Measurements from ENCODE around the gene KLF7.

Gene KLF7

GRCh38 chr2:207086136-207086535, 79.6 kb downstream of the KLF7 start:
- peaks cover 90% of the 10 kb centered on the region for H3K36me3 ChIP-seq (ENCODE audit: insufficient read depth, low read length)
- no peak overlapping the region for H3K9ac ChIP-seq (ENCODE audit: low read depth, low read length)
- H3K9me3 ChIP-seq (replicated peaks; ENCODE audit: low read length), result no peaks in the 10 kb centered on the region

GRCh38 chr2:207085110-207085509, 80.6 kb downstream of the KLF7 start:
- Histone ChIP-seq H3K4me1 (ENCODE audit: control insufficient read depth, insufficient read depth, low read length) (peaks cover 7% of the 10 kb centered on the region), H3K4me3 (ENCODE audit: low read length) (no peak overlapping the region), H3K27me3 (ENCODE audit: control insufficient read depth, insufficient read depth, low read length) (no peaks in the 10 kb centered on the region), H3K9me3 (replicated peaks; ENCODE audit: low read length) (no peaks in the 10 kb centered on the region), H3K4me2 (ENCODE audit: low read length) (no peak overlapping the region), H3K9ac (ENCODE audit: low read depth, low read length) (no peak overlapping the region), H3K36me3 (ENCODE audit: insufficient read depth, low read length) (peaks cover 90% of the 10 kb centered on the region)

More at GRCh38 chr2:207086136-207086535, 79.6 kb downstream of the KLF7 start:
- no peak overlapping the region for H3K4me3 ChIP-seq (ENCODE audit: low read length)
- peaks cover 11% of the 10 kb centered on the region for H3K4me1 ChIP-seq (ENCODE audit: control insufficient read depth, insufficient read depth, low read length)
- no peak overlapping the region for H3K4me2 ChIP-seq (ENCODE audit: low read length)
- no peaks in the 10 kb centered on the region for H3K27me3 ChIP-seq (ENCODE audit: control insufficient read depth, insufficient read depth, low read length)

DNA sequence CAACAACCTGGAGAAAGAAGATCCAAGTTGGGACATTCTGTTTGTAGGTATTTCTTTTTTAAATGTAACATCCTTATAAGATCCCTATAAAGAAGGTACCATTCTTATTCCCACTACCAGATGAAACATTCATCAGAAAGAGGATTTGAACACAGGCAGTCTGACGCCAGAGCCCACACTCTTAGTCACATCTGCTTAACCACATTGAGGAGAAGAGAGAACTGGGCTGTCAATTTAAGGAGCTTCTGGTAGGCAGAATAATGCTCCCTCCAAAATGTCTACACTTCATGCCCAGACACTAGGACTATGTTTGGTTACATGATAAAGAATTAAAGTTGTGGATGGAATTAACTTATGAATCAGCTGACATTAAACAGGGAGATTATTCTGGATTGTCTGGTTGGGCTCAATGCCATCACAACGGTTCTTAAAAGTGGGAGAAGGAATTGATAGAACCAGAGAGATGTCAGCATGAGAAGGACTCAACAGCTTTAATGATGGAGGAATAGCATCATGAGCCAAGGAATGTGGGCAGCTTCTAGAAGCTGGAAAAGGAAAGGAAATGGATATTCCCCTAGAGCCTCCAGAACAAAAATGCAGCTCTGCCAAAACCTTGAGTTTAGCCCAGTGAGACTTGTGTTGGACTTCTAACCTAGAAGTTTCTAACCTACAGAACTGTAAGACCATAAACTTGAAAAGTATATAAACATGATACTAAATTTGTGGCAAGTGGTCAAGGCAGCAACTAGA, 82.2 kb downstream of the KLF7 start:
- H3K36me3 ChIP-seq (ENCODE audit: insufficient read depth, low read length), result peaks cover 97% of the 10 kb centered on the region
- H3K9ac ChIP-seq (ENCODE audit: low read depth, low read length), result no peak overlapping the region
- H3K27me3 ChIP-seq (ENCODE audit: control insufficient read depth, insufficient read depth, low read length), result no peaks in the 10 kb centered on the region

DNA sequence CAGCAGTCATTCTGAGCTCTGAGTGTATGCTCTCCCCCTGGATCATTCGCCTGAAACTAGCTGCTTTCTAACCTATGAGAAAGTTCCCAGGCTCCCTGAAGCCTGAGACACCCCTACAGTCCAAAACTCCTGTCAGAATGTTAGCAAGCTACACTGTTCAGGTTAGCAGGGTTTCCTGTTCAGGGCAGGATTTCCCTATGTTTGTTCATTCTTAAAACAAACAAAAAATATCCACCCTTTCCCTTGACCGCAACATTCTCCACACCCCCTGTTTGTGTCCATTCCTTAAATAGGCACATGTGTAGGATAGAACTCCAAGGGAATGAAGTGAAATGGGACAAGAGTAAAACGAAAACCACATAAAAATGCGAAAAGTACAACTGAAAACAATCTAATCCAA, 83.1 kb downstream of the KLF7 start:
- no peaks in the 10 kb centered on the region for H3K9me3 ChIP-seq (replicated peaks; ENCODE audit: low read length)
- peaks cover 96% of the 10 kb centered on the region for H3K36me3 ChIP-seq (ENCODE audit: insufficient read depth, low read length)
- no peaks in the 10 kb centered on the region for H3K27me3 ChIP-seq (ENCODE audit: control insufficient read depth, insufficient read depth, low read length)
- H3K4me1 ChIP-seq (ENCODE audit: control insufficient read depth, insufficient read depth, low read length), result no peaks in the 10 kb centered on the region
- no peak overlapping the region for H3K4me3 ChIP-seq (ENCODE audit: low read length)
- H3K9ac ChIP-seq (ENCODE audit: low read depth, low read length), result no peak overlapping the region
- no peak overlapping the region for H3K4me2 ChIP-seq (ENCODE audit: low read length)

More for the DNA sequence above, 82.2 kb downstream of the KLF7 start:
- H3K4me1 ChIP-seq (ENCODE audit: control insufficient read depth, insufficient read depth, low read length), result no peaks in the 10 kb centered on the region
- no peak overlapping the region for H3K4me3 ChIP-seq (ENCODE audit: low read length)
- no peak overlapping the region for H3K4me2 ChIP-seq (ENCODE audit: low read length)
- no peaks in the 10 kb centered on the region for H3K9me3 ChIP-seq (replicated peaks; ENCODE audit: low read length)

DNA sequence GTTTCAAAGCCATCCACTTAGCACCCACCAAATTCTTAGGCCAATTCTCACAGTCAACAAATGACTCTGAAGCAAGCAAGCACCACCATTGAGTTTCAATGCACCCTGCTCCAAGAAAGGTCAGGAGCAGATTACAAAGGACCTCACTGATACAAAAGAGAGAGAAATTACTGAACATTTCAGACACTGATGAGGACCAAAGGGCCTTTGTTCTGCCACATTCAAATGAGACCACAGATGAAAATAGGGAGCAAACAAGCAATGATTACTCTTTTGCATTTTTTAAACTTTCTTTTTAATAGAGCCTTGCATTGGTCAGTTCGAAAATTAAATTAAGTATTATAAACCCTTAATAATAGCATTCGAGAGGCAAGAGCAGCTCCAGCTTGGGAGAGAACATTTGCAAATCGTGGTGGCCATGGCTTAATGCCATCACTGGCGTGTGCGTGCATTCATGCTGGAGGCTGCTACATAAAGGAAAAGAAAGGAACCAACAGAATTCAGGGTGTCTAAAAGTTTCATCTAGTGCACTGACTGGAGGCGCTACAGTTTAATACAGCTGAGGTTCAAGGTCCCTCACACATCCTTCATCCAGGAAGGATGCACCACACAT, 87.5 kb downstream of the KLF7 start:
- Histone ChIP-seq H3K27me3 (ENCODE audit: control insufficient read depth, insufficient read depth, low read length) (no peaks in the 10 kb centered on the region), H3K9ac (ENCODE audit: low read depth, low read length) (no peak overlapping the region), H3K36me3 (ENCODE audit: insufficient read depth, low read length) (peaks cover 75% of the 10 kb centered on the region), H3K4me1 (ENCODE audit: control insufficient read depth, insufficient read depth, low read length) (peaks cover 4% of the 10 kb centered on the region), H3K4me2 (ENCODE audit: low read length) (no peak overlapping the region), H3K9me3 (replicated peaks; ENCODE audit: low read length) (no peaks in the 10 kb centered on the region), H3K4me3 (ENCODE audit: low read length) (no peak overlapping the region)

DNA sequence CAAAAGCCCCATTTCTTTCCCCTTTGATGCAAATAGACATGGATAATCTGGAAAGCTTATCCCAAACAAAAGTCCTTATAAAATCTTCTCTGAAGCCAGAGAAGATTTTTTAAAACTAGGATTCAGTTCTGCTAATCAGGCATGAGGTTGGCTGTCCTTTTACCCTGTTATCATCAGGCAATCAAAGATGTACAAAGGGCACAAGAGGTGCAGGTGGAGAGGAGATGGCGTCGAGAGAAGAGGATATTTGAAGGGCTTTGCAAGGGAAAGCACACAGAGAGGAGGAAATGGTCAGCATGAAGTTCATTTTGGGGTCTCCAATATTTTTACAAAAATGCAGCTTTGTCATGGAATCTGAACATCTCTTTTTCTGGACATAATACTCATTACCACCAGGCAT, 88.5 kb downstream of the KLF7 start:
- H3K4me2 ChIP-seq (ENCODE audit: low read length), result no peak overlapping the region
- H3K36me3 ChIP-seq (ENCODE audit: insufficient read depth, low read length), result peaks cover 66% of the 10 kb centered on the region
- no peaks in the 10 kb centered on the region for H3K27me3 ChIP-seq (ENCODE audit: control insufficient read depth, insufficient read depth, low read length)
- no peak overlapping the region for H3K4me3 ChIP-seq (ENCODE audit: low read length)
- peaks cover 4% of the 10 kb centered on the region for H3K4me1 ChIP-seq (ENCODE audit: control insufficient read depth, insufficient read depth, low read length)
- H3K9me3 ChIP-seq (replicated peaks; ENCODE audit: low read length), result no peaks in the 10 kb centered on the region
- H3K9ac ChIP-seq (ENCODE audit: low read depth, low read length), result no peak overlapping the region

GRCh38 chr2:207075456-207075855, 90.3 kb downstream of the KLF7 start:
- no peaks in the 10 kb centered on the region for H3K27me3 ChIP-seq (ENCODE audit: control insufficient read depth, insufficient read depth, low read length)
- H3K4me2 ChIP-seq (ENCODE audit: low read length), result no peak overlapping the region
- no peaks in the 10 kb centered on the region for H3K9me3 ChIP-seq (replicated peaks; ENCODE audit: low read length)
- H3K4me3 ChIP-seq (ENCODE audit: low read length), result no peak overlapping the region
- H3K9ac ChIP-seq (ENCODE audit: low read depth, low read length), result no peak overlapping the region
- peaks cover 4% of the 10 kb centered on the region for H3K4me1 ChIP-seq (ENCODE audit: control insufficient read depth, insufficient read depth, low read length)
- peaks cover 48% of the 10 kb centered on the region for H3K36me3 ChIP-seq (ENCODE audit: insufficient read depth, low read length)

DNA sequence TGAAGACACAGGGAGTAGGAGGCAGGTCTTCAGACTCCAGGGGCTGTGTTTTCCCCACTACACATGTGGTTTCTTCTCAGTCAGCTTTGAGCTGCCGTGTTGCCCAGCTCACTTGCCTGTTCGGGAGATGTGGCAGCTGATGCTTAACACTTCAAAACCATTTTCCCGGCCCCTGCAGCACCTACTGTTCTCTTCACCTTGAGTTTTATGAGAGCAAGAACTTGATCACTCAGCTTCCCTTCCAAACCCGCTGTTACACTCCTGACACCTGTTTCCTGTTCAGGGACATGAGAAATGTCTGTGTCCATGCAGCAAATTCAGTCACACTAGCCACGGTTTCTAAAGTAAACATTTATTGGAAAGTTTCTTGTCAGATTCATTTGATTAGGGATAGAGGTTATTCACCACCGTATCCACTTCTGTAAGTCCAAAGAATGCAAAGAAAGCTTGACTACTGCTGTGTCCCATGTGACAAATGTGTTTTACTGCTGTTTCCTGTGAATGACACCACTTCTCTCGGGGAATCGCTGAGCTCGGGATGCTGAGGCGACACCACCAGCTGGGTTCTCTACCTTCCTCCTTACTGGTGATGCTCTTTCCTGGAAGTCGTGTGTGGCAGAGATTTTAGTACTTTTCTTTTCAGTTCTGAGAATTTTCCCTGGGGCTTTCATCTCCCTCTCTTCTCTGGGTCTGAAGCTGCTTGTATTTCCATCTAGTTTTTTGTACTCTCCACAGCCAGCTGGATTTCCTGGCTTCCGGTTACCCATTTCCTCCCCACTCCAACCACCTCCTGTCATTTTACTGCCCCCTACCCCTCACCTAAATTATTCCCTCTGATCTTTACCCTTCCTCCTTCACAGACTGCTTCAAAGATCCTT, 91.7 kb downstream of the KLF7 start:
- H3K36me3 ChIP-seq (ENCODE audit: insufficient read depth, low read length), result peaks cover 34% of the 10 kb centered on the region
- H3K9ac ChIP-seq (ENCODE audit: low read depth, low read length), result no peak overlapping the region
- H3K4me3 ChIP-seq (ENCODE audit: low read length), result no peak overlapping the region
- H3K9me3 ChIP-seq (replicated peaks; ENCODE audit: low read length), result no peaks in the 10 kb centered on the region
- H3K4me2 ChIP-seq (ENCODE audit: low read length), result no peak overlapping the region
- H3K4me1 ChIP-seq (ENCODE audit: control insufficient read depth, insufficient read depth, low read length), result peaks cover 4% of the 10 kb centered on the region
- no peaks in the 10 kb centered on the region for H3K27me3 ChIP-seq (ENCODE audit: control insufficient read depth, insufficient read depth, low read length)

GRCh38 chr2:207073412-207073800, 92.3 kb downstream of the KLF7 start:
- Histone ChIP-seq H3K36me3 (ENCODE audit: insufficient read depth, low read length) (peaks cover 27% of the 10 kb centered on the region), H3K9me3 (replicated peaks; ENCODE audit: low read length) (no peaks in the 10 kb centered on the region), H3K4me3 (ENCODE audit: low read length) (no peak overlapping the region), H3K4me1 (ENCODE audit: control insufficient read depth, insufficient read depth, low read length) (peaks cover 4% of the 10 kb centered on the region), H3K27me3 (ENCODE audit: control insufficient read depth, insufficient read depth, low read length) (no peaks in the 10 kb centered on the region), H3K4me2 (ENCODE audit: low read length) (no peak overlapping the region), H3K9ac (ENCODE audit: low read depth, low read length) (no peak overlapping the region)

GRCh38 chr2:207072571-207072970, 93.2 kb downstream of the KLF7 start:
- no peak overlapping the region for H3K4me2 ChIP-seq (ENCODE audit: low read length)
- H3K4me1 ChIP-seq (ENCODE audit: control insufficient read depth, insufficient read depth, low read length), result peaks cover 4% of the 10 kb centered on the region
- H3K27me3 ChIP-seq (ENCODE audit: control insufficient read depth, insufficient read depth, low read length), result no peaks in the 10 kb centered on the region
- H3K36me3 ChIP-seq (ENCODE audit: insufficient read depth, low read length), result peaks cover 19% of the 10 kb centered on the region
- H3K9ac ChIP-seq (ENCODE audit: low read depth, low read length), result no peak overlapping the region
- no peak overlapping the region for H3K4me3 ChIP-seq (ENCODE audit: low read length)
- H3K9me3 ChIP-seq (replicated peaks; ENCODE audit: low read length), result no peaks in the 10 kb centered on the region

- no peaks in the 10 kb centered on the region for H3K9me3 ChIP-seq (replicated peaks; ENCODE audit: low read length)
- peaks cover 4% of the 10 kb centered on the region for H3K4me1 ChIP-seq (ENCODE audit: control insufficient read depth, insufficient read depth, low read length)
- no peaks in the 10 kb centered on the region for H3K27me3 ChIP-seq (ENCODE audit: control insufficient read depth, insufficient read depth, low read length)
- H3K36me3 ChIP-seq (ENCODE audit: insufficient read depth, low read length), result peaks cover 13% of the 10 kb centered on the region
- H3K4me3 ChIP-seq (ENCODE audit: low read length), result no peak overlapping the region
- H3K9ac ChIP-seq (ENCODE audit: low read depth, low read length), result no peak overlapping the region
- H3K4me2 ChIP-seq (ENCODE audit: low read length), result no peak overlapping the region
Observed at GRCh38 chr2:207071820-207072219, 93.9 kb downstream of the KLF7 start.
